B cell (primary cell): ENCODE results near the gene SLC35F3. TPM values are rescaled to one million over a fixed set of nuclear protein-coding genes. Genes with fewer than 3 reads are reported as not detected.

ENCODE experiments used
- ATAC-seq: fragments of 200-7000 bp; cut with Tn5 transposase; one replicate; pipeline ENCODE4 v1.10.0; 2021; ENCODE audit warnings: low read depth, mild to moderate bottlenecking, moderate number of reproducible peaks, moderate library complexity
- CTCF ChIA-PET: fragments of 350-600 bp; sonication (Branson Sonifier 250); formaldehyde crosslinking; loops from one replicate; lab custom pipeline; 2021; ENCODE audit warnings: antibody characterized with exemption, inconsistent platforms; lab: Charles Lee
- POLR2A ChIA-PET: fragments of 350-600 bp; sonication (Branson Sonifier 250); formaldehyde crosslinking; loops from one replicate; lab custom pipeline; 2021; ENCODE audit warnings: antibody characterized with exemption; lab: Charles Lee
- DNase-seq: peaks from one replicate; pipeline ENCODE4 v3.0.0; 2013
- H2AFZ ChIP-seq: 2 replicates; pipeline ENCODE4 v1.6.1; 2012; ENCODE audit warnings: mild to moderate bottlenecking, low read depth, low read length; ENCODE audit not compliant: insufficient read depth, poor library complexity, severe bottlenecking
- H3K27ac ChIP-seq, 2 donors: 1 replicate in 1 of 2; 2 replicates in 1 of 2; pipeline ENCODE4 v1.5.1; 2012 to 2013; ENCODE audit warnings: low read length in 2 of 2, mild to moderate bottlenecking in 2 of 2, moderate library complexity in 1 of 2
- H3K27me3 ChIP-seq, 4 experiments: fragments of 200-600 bp in 1 of 4; sonication (generic) in 1 of 4; replicated peaks in 1 of 4; 1 replicate in 2 of 4; 2 replicates in 2 of 4; pipeline versions ENCODE4 v1.6.1 to v1.7.0; 2013 to 2016; ENCODE audit warnings: low read length in 3 of 4, mild to moderate bottlenecking in 2 of 4, mixed read lengths in 1 of 4, moderate library complexity in 1 of 4; ENCODE audit not compliant: insufficient read depth in 4 of 4, control insufficient read depth in 3 of 4; ENCODE audit errors: control extremely low read depth in 1 of 4
- H3K36me3 ChIP-seq, 2 experiments: replicated peaks in 1 of 2; 1 replicate in 1 of 2; 2 replicates in 1 of 2; pipeline versions ENCODE4 v1.6.1 to v1.7.1; 2013; ENCODE audit warnings: low read length in 1 of 2; ENCODE audit not compliant: insufficient read depth in 2 of 2, control insufficient read depth in 1 of 2; ENCODE audit errors: control extremely low read depth in 1 of 2, extremely low read depth in 1 of 2
- H3K4me1 ChIP-seq, 2 donors: fragments of 200-600 bp in 1 of 2; sonication (generic) in 1 of 2; 1 replicate in 1 of 2; 2 replicates in 1 of 2; pipeline versions ENCODE4 v1.5.1 to v1.6.1; 2013 to 2017; ENCODE audit warnings: low read length in 2 of 2; ENCODE audit not compliant: control insufficient read depth in 2 of 2, insufficient read depth in 2 of 2
- H3K4me2 ChIP-seq: replicated peaks from 2 replicates; pipeline ENCODE3; 2012; ENCODE audit warnings: mild to moderate bottlenecking, low read depth, low read length; ENCODE audit not compliant: poor library complexity, severe bottlenecking
- H3K4me3 ChIP-seq, 5 experiments: fragments of 200-600 bp in 1 of 5; sonication (generic) in 1 of 5; 1 replicate in 3 of 5; 2 replicates in 2 of 5; pipeline versions ENCODE4 v1.5.1 to v1.7.0; 2011 to 2016; ENCODE audit warnings: low read length in 4 of 5, mild to moderate bottlenecking in 4 of 5, low read depth in 2 of 5, control low read depth in 1 of 5, moderate library complexity in 1 of 5; ENCODE audit not compliant: insufficient read depth in 1 of 5; ENCODE audit errors: control extremely low read depth in 1 of 5, extremely low read depth in 1 of 5
- H3K79me2 ChIP-seq: fragments of 200-600 bp; sonication (generic); one replicate; pipeline ENCODE4 v1.6.0; 2016; ENCODE audit warnings: low read length; ENCODE audit not compliant: control insufficient read depth, insufficient read depth
- H3K9ac ChIP-seq: fragments of 200-600 bp; sonication (generic); 2 replicates; pipeline ENCODE4 v1.6.1; 2017; ENCODE audit warnings: mild to moderate bottlenecking, low read length, moderate library complexity
- H3K9me3 ChIP-seq, 3 donors: one replicate each; pipeline versions ENCODE4 v1.6.1 to v1.7.1; 2013; ENCODE audit warnings: low read length in 2 of 3; ENCODE audit not compliant: control insufficient read depth in 2 of 3, insufficient read depth in 1 of 3; ENCODE audit errors: control extremely low read depth in 1 of 3
- H4K20me1 ChIP-seq: 2 replicates; pipeline ENCODE4 v1.6.0; 2012; ENCODE audit warnings: mild to moderate bottlenecking, low read length; ENCODE audit not compliant: insufficient read depth, control insufficient read depth, poor library complexity, severe bottlenecking
- H3K27ac Mint-ChIP-seq: one replicate; pipeline ENCODE4 v1.8.0; 2021; ENCODE audit warnings: mixed read lengths
- H3K27me3 Mint-ChIP-seq: one replicate; pipeline ENCODE4 v1.8.0; 2021; ENCODE audit warnings: mixed read lengths
- H3K4me1 Mint-ChIP-seq: one replicate; pipeline ENCODE4 v1.8.0; 2021; ENCODE audit warnings: mixed read lengths
- H3K4me3 Mint-ChIP-seq: one replicate; pipeline ENCODE4 v1.8.0; 2021; ENCODE audit warnings: mixed read lengths
- H3K9me3 Mint-ChIP-seq: one replicate; pipeline ENCODE4 v1.8.0; 2022; ENCODE audit warnings: mixed read lengths; ENCODE audit not compliant: insufficient read depth
- EZH2 ChIP-seq: IDR thresholded peaks from 2 replicates; pipeline ENCODE4 v1.6.1; 2012; ENCODE audit warnings: borderline replicate concordance, low read depth, mild to moderate bottlenecking, moderate library complexity, low read length; ENCODE audit not compliant: insufficient read depth, poor library complexity, severe bottlenecking
- WGBS: methylation state at CpG from one replicate; pipeline ENCODE4 v1.1.5; 2013; ENCODE audit warnings: missing lambda C conversion rate; ENCODE audit not compliant: insufficient coverage; 5-methylcytosine and 5-hydroxymethylcytosine counted together
- intact Hi-C: fragments of 100-400 bp; cut with micrococcal nuclease; formaldehyde crosslinking; loops from one replicate; pipeline ENCODE4 v1.10.0; 2022
- polyA plus RNA-seq: library from polyadenylated mRNA; depleted of rRNA; stranded (reverse); fragments of >200 nt; gene quantifications from 2 replicates; pipeline ENCODE4 v1.2.3, GENCODE V29; 2012
- total RNA-seq, 2 donors: library from RNA; stranded (reverse); fragments of 120-200 nt in 1 of 2; gene quantifications; 1 replicate in 1 of 2; 2 replicates in 1 of 2; pipeline versions ENCODE4 v1.2.3 to v1.2.4, GENCODE V29; 2013 to 2022
- TF ChIP-seq, protein P1 (sequence below): fragments of 200-600 bp; IDR thresholded peaks from one replicate; pipeline ENCODE4 v1.8.0; 2022; ENCODE audit warnings: antibody characterized with exemption, mild to moderate bottlenecking

The SLC35F3 gene
- total and polyA plus RNA-seq, 2 donors (not counting 1 experiment from before 2014, with no cell fraction given) = not detected

DNA sequence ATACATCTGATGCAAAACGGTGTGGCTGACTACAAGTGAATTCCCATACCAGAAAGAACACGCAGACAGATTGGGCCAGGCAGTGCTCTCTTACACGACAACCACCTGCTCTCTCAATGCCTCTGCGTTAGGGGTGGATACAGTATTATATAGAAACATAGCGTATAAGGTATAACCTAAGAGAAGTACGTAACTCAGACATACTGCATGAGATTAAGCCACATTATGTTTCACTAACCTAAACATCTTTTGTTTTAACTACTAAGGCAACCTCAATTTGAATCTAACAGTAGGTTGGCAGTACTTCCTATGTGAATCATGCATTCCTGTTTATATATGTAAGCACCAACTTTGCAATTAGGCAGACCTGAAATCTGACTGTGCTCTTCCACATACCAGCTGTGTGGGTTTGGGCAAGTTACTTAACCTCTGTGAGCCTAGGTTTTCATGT lies 410.6 kb downstream of the SLC35F3 start:
- intact Hi-C loops = loop anchor here (10.0 kb wide), 1 partner anchor 1010 kb away; no protein-coding TSS in a partner anchor
- POLR2A ChIA-PET = no interaction called here
- no peak overlapping the region for H3K27ac ChIP-seq
- H3K4me1 ChIP-seq = peaks cover 0 to 16% of the 10 kb centered on the region in 2 donors
- H3K4me2 ChIP-seq = no peak overlapping the region
- CTCF ChIA-PET = interaction anchor here (1.0 to 2.0 kb wide), 3 partner anchors 8 to 58 kb away, joined by 3 to 6 read pairs (median 3); partner anchors contain the start of gene COA6
- Mint-ChIP-seq H3K4me1 (peaks cover 12% of the 10 kb centered on the region), H3K27ac (peak overlapping the region; percentile 39), H3K4me3 (peak overlapping the region; percentile 0), H3K9me3 (no peaks in the 10 kb centered on the region), H3K27me3 (peaks cover 45% of the 10 kb centered on the region)
- H3K79me2 ChIP-seq = no peaks in the 10 kb centered on the region
- H3K36me3 ChIP-seq = no peaks in the 10 kb centered on the region
- no peak overlapping the region for H2AFZ ChIP-seq
- H3K4me3 ChIP-seq = no peak overlapping the region
- ATAC-seq (peak; percentile 49), DNase-seq (no peak)
- TF ChIP-seq EZH2 = no peak
- TF ChIP-seq, protein P1, sequence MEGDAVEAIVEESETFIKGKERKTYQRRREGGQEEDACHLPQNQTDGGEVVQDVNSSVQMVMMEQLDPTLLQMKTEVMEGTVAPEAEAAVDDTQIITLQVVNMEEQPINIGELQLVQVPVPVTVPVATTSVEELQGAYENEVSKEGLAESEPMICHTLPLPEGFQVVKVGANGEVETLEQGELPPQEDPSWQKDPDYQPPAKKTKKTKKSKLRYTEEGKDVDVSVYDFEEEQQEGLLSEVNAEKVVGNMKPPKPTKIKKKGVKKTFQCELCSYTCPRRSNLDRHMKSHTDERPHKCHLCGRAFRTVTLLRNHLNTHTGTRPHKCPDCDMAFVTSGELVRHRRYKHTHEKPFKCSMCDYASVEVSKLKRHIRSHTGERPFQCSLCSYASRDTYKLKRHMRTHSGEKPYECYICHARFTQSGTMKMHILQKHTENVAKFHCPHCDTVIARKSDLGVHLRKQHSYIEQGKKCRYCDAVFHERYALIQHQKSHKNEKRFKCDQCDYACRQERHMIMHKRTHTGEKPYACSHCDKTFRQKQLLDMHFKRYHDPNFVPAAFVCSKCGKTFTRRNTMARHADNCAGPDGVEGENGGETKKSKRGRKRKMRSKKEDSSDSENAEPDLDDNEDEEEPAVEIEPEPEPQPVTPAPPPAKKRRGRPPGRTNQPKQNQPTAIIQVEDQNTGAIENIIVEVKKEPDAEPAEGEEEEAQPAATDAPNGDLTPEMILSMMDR = no peak
- H3K9me3 ChIP-seq = no peaks in the 10 kb centered on the region
- H3K9ac ChIP-seq = no peak overlapping the region
- WGBS = no CpG with 5 or more reads among the region's 6 CpGs
- peaks cover 0 to 3% (median 0%) of the 10 kb centered on the region in 4 experiments for H3K27me3 ChIP-seq
- H4K20me1 ChIP-seq = no peaks in the 10 kb centered on the region

DNA sequence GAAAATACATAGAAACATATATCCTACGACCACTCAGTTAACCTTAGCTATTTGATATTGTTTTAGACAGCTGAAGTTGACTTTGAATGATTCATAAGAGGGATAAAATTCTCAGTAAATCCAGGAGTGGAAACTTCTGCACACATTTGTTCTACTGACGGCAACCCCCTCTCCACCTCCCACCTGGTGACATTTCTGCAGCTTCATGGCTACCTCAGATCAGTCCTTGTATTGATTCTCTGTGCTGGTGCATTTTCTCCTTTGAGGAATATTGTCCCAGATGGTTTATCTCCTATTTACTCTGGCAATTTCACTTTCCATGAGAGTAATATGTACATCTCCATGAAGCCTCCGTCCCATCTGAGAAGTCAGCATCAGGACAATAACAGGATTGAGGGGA lies 411.1 kb downstream of the SLC35F3 start:
- Mint-ChIP-seq H3K27me3 (peaks cover 48% of the 10 kb centered on the region), H3K9me3 (no peaks in the 10 kb centered on the region), H3K4me1 (peaks cover 12% of the 10 kb centered on the region), H3K4me3 (no peak overlapping the region), H3K27ac (peak overlapping the region; percentile 39)
- Histone ChIP-seq H3K9me3 (no peaks in the 10 kb centered on the region), H4K20me1 (no peaks in the 10 kb centered on the region), H2AFZ (no peak overlapping the region), H3K9ac (no peak overlapping the region), H3K27ac (no peak overlapping the region), H3K4me1 (peaks cover 0 to 15% of the 10 kb centered on the region in 2 donors), H3K4me2 (no peak overlapping the region), H3K36me3 (no peaks in the 10 kb centered on the region), H3K4me3 (no peak overlapping the region), H3K27me3 (peaks cover 0 to 3% (median 0%) of the 10 kb centered on the region in 4 experiments), H3K79me2 (no peaks in the 10 kb centered on the region)
- DNase-seq (no peak), ATAC-seq (no peak)
- no CpG with 5 or more reads among the region's 3 CpGs for WGBS
- CTCF ChIA-PET = interaction anchor here (1.0 to 2.0 kb wide), 2 partner anchors 11 to 58 kb away, joined by 3 to 6 read pairs; partner anchors contain the start of gene COA6
- intact Hi-C loops = loop anchor here (10.0 kb wide), 1 partner anchor 1011 kb away; no protein-coding TSS in a partner anchor
- TF ChIP-seq, protein P1 = no peak
- no peak for TF ChIP-seq EZH2
- POLR2A ChIA-PET = no interaction called here
